Measurements from ENCODE around the gene MUC5B.

The MUC5B gene

GRCh38 chr11:1218256-1218787 lies 4.5 kb upstream of the MUC5B start:
- H3K27ac ChIP-seq, result no peak overlapping the region
- TF ChIP-seq ZFX (IDR thresholded peaks at IDR 0.05; ENCODE audit: borderline replicate concordance) (no peak), CTCF (IDR thresholded peaks at IDR 0.05) (no peak)

GRCh38 chr11:1218788-1219445 lies 3.9 kb upstream of the MUC5B start:
- no peak overlapping the region for H3K27ac ChIP-seq
- TF ChIP-seq CTCF (IDR thresholded peaks at IDR 0.05) (no peak), ZFX (IDR thresholded peaks at IDR 0.05; ENCODE audit: borderline replicate concordance) (no peak)

GRCh38 chr11:1219446-1219833 lies 3.4 kb upstream of the MUC5B start:
- H3K27ac ChIP-seq, result no peak overlapping the region
- TF ChIP-seq CTCF (IDR thresholded peaks at IDR 0.05) (no peak), ZFX (IDR thresholded peaks at IDR 0.05; ENCODE audit: borderline replicate concordance) (no peak)

- no peak for TF ChIP-seq CTCF (IDR thresholded peaks at IDR 0.05)
- TF ChIP-seq ZFX (IDR thresholded peaks at IDR 0.05; ENCODE audit: borderline replicate concordance), result no peak
- no peak overlapping the region for H3K27ac ChIP-seq
Measured at GRCh38 chr11:1219834-1220815, 2.7 kb upstream of the MUC5B start.

- TF ChIP-seq ZFX (IDR thresholded peaks at IDR 0.05; ENCODE audit: borderline replicate concordance) (no peak), CTCF (IDR thresholded peaks at IDR 0.05) (no peak)
- no peak overlapping the region for H3K27ac ChIP-seq
Measured at GRCh38 chr11:1220941-1221721, 1.7 kb upstream of the MUC5B start.

- peak; percentile 43 for TF ChIP-seq CTCF (IDR thresholded peaks at IDR 0.05)
- TF ChIP-seq ZFX (IDR thresholded peaks at IDR 0.05; ENCODE audit: borderline replicate concordance), result no peak
- no peak overlapping the region for H3K27ac ChIP-seq
Measured at GRCh38 chr11:1221848-1222311, 986 bp upstream of the MUC5B start.
